H9 (cell line): ENCODE data around the gene GXYLT2. TPM values are rescaled to one million over a fixed set of nuclear protein-coding genes. Genes with fewer than 3 reads are reported as not detected.

Source experiments
- DNase-seq: peaks from one replicate; pipeline ENCODE4 v3.0.0-alpha.2; 2017
- H2AFZ ChIP-seq: one replicate; pipeline ENCODE4 v1.6.1; 2013; ENCODE audit warnings: mild to moderate bottlenecking, low read length, control low read depth, moderate library complexity
- H2AK5ac ChIP-seq: 2 replicates; pipeline ENCODE4 v1.6.1; 2013; ENCODE audit warnings: low read length, control low read depth, mixed read lengths; ENCODE audit not compliant: insufficient read length
- H2BK120ac ChIP-seq: one replicate; pipeline ENCODE4 v1.6.1; 2013; ENCODE audit warnings: low read depth, mild to moderate bottlenecking, low read length, control low read depth, inconsistent platforms; ENCODE audit not compliant: poor library complexity, severe bottlenecking
- H2BK12ac ChIP-seq: 2 replicates; pipeline ENCODE4 v1.6.1; 2013; ENCODE audit warnings: low read length, control low read depth, mixed read lengths, low read depth; ENCODE audit not compliant: insufficient read length
- H2BK15ac ChIP-seq: 2 replicates; pipeline ENCODE4 v1.6.1; 2013; ENCODE audit warnings: low read depth, low read length, control low read depth
- H2BK20ac ChIP-seq: one replicate; pipeline ENCODE4 v1.6.1; 2013; ENCODE audit warnings: low read depth, mild to moderate bottlenecking, low read length, control low read depth, inconsistent platforms; ENCODE audit not compliant: poor library complexity, severe bottlenecking
- H2BK5ac ChIP-seq: 2 replicates; pipeline ENCODE4 v1.6.1; 2013; ENCODE audit warnings: low read length, control low read depth, mixed read lengths; ENCODE audit not compliant: insufficient read length
- H3K14ac ChIP-seq: 2 replicates; pipeline ENCODE4 v1.6.1; 2013; ENCODE audit warnings: low read length, control low read depth; ENCODE audit not compliant: insufficient read depth
- H3K18ac ChIP-seq: 2 replicates; pipeline ENCODE4 v1.6.1; 2013; ENCODE audit warnings: low read depth, mild to moderate bottlenecking, mixed read lengths, low read length, control low read depth; ENCODE audit not compliant: insufficient read length
- H3K23ac ChIP-seq: 2 replicates; pipeline ENCODE4 v1.6.1; 2013; ENCODE audit warnings: low read length, control low read depth, mixed read lengths, low read depth; ENCODE audit not compliant: insufficient read length
- H3K23me2 ChIP-seq: 2 replicates; pipeline ENCODE4 v1.6.1; 2013; ENCODE audit warnings: low read depth, mild to moderate bottlenecking, mixed read lengths, low read length, control low read depth; ENCODE audit not compliant: insufficient read length, poor library complexity, severe bottlenecking
- H3K27ac ChIP-seq: 2 replicates; pipeline ENCODE4 v1.5.1; 2013; ENCODE audit warnings: low read length, control low read depth, mixed read lengths, low read depth; ENCODE audit not compliant: insufficient read length
- H3K27me3 ChIP-seq: 2 replicates; pipeline ENCODE4 v1.6.1; 2013; ENCODE audit warnings: low read length, control low read depth, inconsistent platforms; ENCODE audit not compliant: insufficient read depth
- H3K4ac ChIP-seq: 2 replicates; pipeline ENCODE4 v1.6.1; 2013; ENCODE audit warnings: low read depth, mild to moderate bottlenecking, control low read depth, inconsistent platforms, low read length, moderate library complexity
- H3K4me1 ChIP-seq: 2 replicates; pipeline ENCODE4 v1.6.1; 2013; ENCODE audit warnings: low read length, control low read depth, inconsistent platforms; ENCODE audit not compliant: insufficient read depth
- H3K4me2 ChIP-seq: 2 replicates; pipeline ENCODE4 v1.6.1; 2013; ENCODE audit warnings: low read length, control low read depth, mixed read lengths; ENCODE audit not compliant: insufficient read length, insufficient read depth
- H3K56ac ChIP-seq: 2 replicates; pipeline ENCODE4 v1.6.1; 2013; ENCODE audit warnings: low read depth, mild to moderate bottlenecking, mixed read lengths, low read length, control low read depth; ENCODE audit not compliant: insufficient read length
- H3K79me1 ChIP-seq: 2 replicates; pipeline ENCODE4 v1.6.1; 2013; ENCODE audit warnings: low read depth, mild to moderate bottlenecking, moderate library complexity, low read length, control low read depth, inconsistent platforms; ENCODE audit not compliant: insufficient read depth, poor library complexity, severe bottlenecking
- H3K79me2 ChIP-seq: 2 replicates; pipeline ENCODE4 v1.6.1; 2013; ENCODE audit warnings: low read length, control low read depth, inconsistent platforms; ENCODE audit not compliant: insufficient read depth
- H3K9ac ChIP-seq: 2 replicates; pipeline ENCODE4 v1.6.1; 2013; ENCODE audit warnings: low read length, control low read depth, mixed read lengths; ENCODE audit not compliant: insufficient read length; ENCODE audit errors: extremely low read depth
- H3K9me3 ChIP-seq: one replicate; pipeline ENCODE4 v1.6.1; 2013; ENCODE audit warnings: low read depth, low read length, inconsistent platforms; ENCODE audit not compliant: control insufficient read depth
- H3T11ph ChIP-seq: one replicate; pipeline ENCODE4 v1.6.1; 2013; ENCODE audit warnings: mild to moderate bottlenecking, low read length, control low read depth, inconsistent platforms
- H4K20me1 ChIP-seq: one replicate; pipeline ENCODE4 v1.6.1; 2013; ENCODE audit not compliant: control insufficient read depth, insufficient read length, insufficient read depth
- H4K5ac ChIP-seq: 2 replicates; pipeline ENCODE4 v1.6.1; 2013; ENCODE audit warnings: low read depth, mild to moderate bottlenecking, mixed read lengths, low read length, control low read depth; ENCODE audit not compliant: insufficient read length
- H4K8ac ChIP-seq: replicated peaks from 2 replicates; pipeline ENCODE4 v1.6.1; 2013; ENCODE audit warnings: low read length, control low read depth, mixed read lengths, low read depth; ENCODE audit not compliant: insufficient read length
- H4K91ac ChIP-seq: 2 replicates; pipeline ENCODE4 v1.6.1; 2013; ENCODE audit warnings: low read depth, mild to moderate bottlenecking, moderate library complexity, mixed read lengths, low read length, control low read depth; ENCODE audit not compliant: insufficient read length
- H3K27ac Mint-ChIP-seq, 3 experiments: 2 replicates in 2 of 3; 3 replicates in 1 of 3; pipeline ENCODE4 v1.8.0; 2020 to 2021; ENCODE audit warnings: mixed read lengths in 3 of 3, mild to moderate bottlenecking in 1 of 3, moderate library complexity in 1 of 3
- H3K27me3 Mint-ChIP-seq: 2 replicates; pipeline ENCODE4 v1.8.0; 2021; ENCODE audit warnings: low read depth, mild to moderate bottlenecking, moderate library complexity, mixed read lengths
- H3K36me3 Mint-ChIP-seq, 3 experiments: 2 replicates in 2 of 3; 3 replicates in 1 of 3; pipeline ENCODE4 v1.8.0; 2020 to 2021; ENCODE audit warnings: low read depth in 3 of 3, mixed read lengths in 3 of 3; ENCODE audit not compliant: insufficient read depth in 1 of 3
- H3K4me1 Mint-ChIP-seq, 2 experiments: 2 replicates each; pipeline ENCODE4 v1.8.0; 2020; ENCODE audit warnings: mixed read lengths in 2 of 2
- H3K4me3 Mint-ChIP-seq, 2 experiments: 2 replicates in 1 of 2; 3 replicates in 1 of 2; pipeline ENCODE4 v1.8.0; 2020 to 2021; ENCODE audit warnings: mild to moderate bottlenecking in 2 of 2, mixed read lengths in 2 of 2, moderate library complexity in 1 of 2
- H3K9me3 Mint-ChIP-seq, 2 experiments: 2 replicates in 1 of 2; 3 replicates in 1 of 2; pipeline ENCODE4 v1.8.0; 2020; ENCODE audit warnings: mild to moderate bottlenecking in 2 of 2, mixed read lengths in 2 of 2, moderate library complexity in 1 of 2
- WGBS: extraction: QIAGEN DNeasy Blood & Tissue Kit; methylation state at CpG from one replicate; pipeline ENCODE4 v1.1.7; 2013; ENCODE audit warnings: missing lambda C conversion rate, low lambda C conversion rate, mixed read lengths; ENCODE audit not compliant: insufficient read length; ENCODE audit errors: extremely low coverage; 5-methylcytosine and 5-hydroxymethylcytosine counted together
- total RNA-seq: library from RNA; stranded (reverse); gene quantifications from 2 replicates; pipeline ENCODE4 v1.2.1, GENCODE V29; 2021
- TF ChIP-seq, protein P1 (sequence below): fragments of 200-600 bp; sonication (generic); conservative IDR thresholded peaks from 3 replicates; pipeline ENCODE4 v1.8.0; 2021; ENCODE audit warnings: antibody characterized with exemption, mild to moderate bottlenecking

The GXYLT2 gene
- total RNA-seq, 1 experiment from 2014 or later = 2.0 TPM

DNA sequence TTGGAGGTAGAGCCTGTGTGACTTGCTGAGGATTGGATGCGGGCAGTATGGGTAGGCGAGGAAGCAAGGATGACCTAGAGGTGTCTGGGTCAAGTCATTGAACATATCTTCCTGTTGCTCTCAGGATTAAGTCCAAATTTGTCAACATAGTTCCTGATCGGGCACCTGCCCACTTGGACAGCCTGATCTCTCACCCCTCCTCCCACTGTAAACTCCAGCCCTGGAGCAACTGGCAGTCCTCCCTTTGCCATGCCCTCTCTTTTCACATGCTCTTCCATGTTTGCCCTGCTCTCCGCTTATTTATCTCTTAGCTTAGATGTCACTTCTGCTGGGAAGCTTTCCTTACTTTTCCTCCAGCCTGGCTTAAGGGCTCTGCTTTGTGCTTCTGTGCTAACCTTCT lies 61.2 kb downstream of the GXYLT2 start:
- H4K5ac ChIP-seq = no peak overlapping the region
- peaks cover 13 to 24% of the 10 kb centered on the region in 2 experiments for H3K4me1 Mint-ChIP-seq
- no peak overlapping the region for H2BK12ac ChIP-seq
- WGBS = no CpG with 5 or more reads among the region's 4 CpGs
- no peak overlapping the region for H3K27ac ChIP-seq
- no peaks in the 10 kb centered on the region for H3K9me3 Mint-ChIP-seq
- no peak overlapping the region for H3K4ac ChIP-seq
- H3K4me3 Mint-ChIP-seq = no peak overlapping the region
- no peak overlapping the region for H3K56ac ChIP-seq
- TF ChIP-seq, protein P1, sequence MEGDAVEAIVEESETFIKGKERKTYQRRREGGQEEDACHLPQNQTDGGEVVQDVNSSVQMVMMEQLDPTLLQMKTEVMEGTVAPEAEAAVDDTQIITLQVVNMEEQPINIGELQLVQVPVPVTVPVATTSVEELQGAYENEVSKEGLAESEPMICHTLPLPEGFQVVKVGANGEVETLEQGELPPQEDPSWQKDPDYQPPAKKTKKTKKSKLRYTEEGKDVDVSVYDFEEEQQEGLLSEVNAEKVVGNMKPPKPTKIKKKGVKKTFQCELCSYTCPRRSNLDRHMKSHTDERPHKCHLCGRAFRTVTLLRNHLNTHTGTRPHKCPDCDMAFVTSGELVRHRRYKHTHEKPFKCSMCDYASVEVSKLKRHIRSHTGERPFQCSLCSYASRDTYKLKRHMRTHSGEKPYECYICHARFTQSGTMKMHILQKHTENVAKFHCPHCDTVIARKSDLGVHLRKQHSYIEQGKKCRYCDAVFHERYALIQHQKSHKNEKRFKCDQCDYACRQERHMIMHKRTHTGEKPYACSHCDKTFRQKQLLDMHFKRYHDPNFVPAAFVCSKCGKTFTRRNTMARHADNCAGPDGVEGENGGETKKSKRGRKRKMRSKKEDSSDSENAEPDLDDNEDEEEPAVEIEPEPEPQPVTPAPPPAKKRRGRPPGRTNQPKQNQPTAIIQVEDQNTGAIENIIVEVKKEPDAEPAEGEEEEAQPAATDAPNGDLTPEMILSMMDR = no peak
- H3K79me1 ChIP-seq = no peaks in the 10 kb centered on the region
- H3K18ac ChIP-seq = no peak overlapping the region
- H3K9ac ChIP-seq = no peak overlapping the region
- H3K4me1 ChIP-seq = no peaks in the 10 kb centered on the region
- H3T11ph ChIP-seq = no peak overlapping the region
- H4K20me1 ChIP-seq = no peaks in the 10 kb centered on the region
- no peaks in the 10 kb centered on the region for H3K79me2 ChIP-seq
- no peak overlapping the region for H2AK5ac ChIP-seq
- H4K91ac ChIP-seq = no peak overlapping the region
- no peaks in the 10 kb centered on the region for H3K9me3 ChIP-seq
- no peak overlapping the region for H3K23ac ChIP-seq
- H2BK20ac ChIP-seq = no peak overlapping the region
- H3K14ac ChIP-seq = no peak overlapping the region
- no peak overlapping the region for H2AFZ ChIP-seq
- no peak overlapping the region for H3K4me2 ChIP-seq
- H4K8ac ChIP-seq = no peak overlapping the region
- H3K27me3 Mint-ChIP-seq = no peaks in the 10 kb centered on the region
- no peak overlapping the region for H2BK120ac ChIP-seq
- DNase-seq = no peak
- no peak overlapping the region for H3K27ac Mint-ChIP-seq
- H2BK15ac ChIP-seq = no peak overlapping the region
- no peaks in the 10 kb centered on the region for H3K27me3 ChIP-seq
- H3K23me2 ChIP-seq = no peaks in the 10 kb centered on the region
- no peaks in the 10 kb centered on the region for H3K36me3 Mint-ChIP-seq
- H2BK5ac ChIP-seq = no peak overlapping the region
